Stimulated activated CD4-positive, alpha-beta T cell treated with anti-CD3 and anti-CD28 coated beads, TNF-alpha, amount 100 ng/mL, for 1 hour (primary cell): Measurements from ENCODE around the gene CDC42BPA.
"Not testable (repeated sequence)": the region's sequence is repeated elsewhere in the genome, so short reads cannot be mapped to it uniquely, and the experiment has no call there.

Experiments
- DNase-seq, 3 donors: peaks; one replicate each; pipeline ENCODE4 v3.0.0-alpha.2; 2020; ENCODE audit warnings: low read depth in 3 of 3, low spot score in 1 of 3

CDC42BPA gene

DNA sequence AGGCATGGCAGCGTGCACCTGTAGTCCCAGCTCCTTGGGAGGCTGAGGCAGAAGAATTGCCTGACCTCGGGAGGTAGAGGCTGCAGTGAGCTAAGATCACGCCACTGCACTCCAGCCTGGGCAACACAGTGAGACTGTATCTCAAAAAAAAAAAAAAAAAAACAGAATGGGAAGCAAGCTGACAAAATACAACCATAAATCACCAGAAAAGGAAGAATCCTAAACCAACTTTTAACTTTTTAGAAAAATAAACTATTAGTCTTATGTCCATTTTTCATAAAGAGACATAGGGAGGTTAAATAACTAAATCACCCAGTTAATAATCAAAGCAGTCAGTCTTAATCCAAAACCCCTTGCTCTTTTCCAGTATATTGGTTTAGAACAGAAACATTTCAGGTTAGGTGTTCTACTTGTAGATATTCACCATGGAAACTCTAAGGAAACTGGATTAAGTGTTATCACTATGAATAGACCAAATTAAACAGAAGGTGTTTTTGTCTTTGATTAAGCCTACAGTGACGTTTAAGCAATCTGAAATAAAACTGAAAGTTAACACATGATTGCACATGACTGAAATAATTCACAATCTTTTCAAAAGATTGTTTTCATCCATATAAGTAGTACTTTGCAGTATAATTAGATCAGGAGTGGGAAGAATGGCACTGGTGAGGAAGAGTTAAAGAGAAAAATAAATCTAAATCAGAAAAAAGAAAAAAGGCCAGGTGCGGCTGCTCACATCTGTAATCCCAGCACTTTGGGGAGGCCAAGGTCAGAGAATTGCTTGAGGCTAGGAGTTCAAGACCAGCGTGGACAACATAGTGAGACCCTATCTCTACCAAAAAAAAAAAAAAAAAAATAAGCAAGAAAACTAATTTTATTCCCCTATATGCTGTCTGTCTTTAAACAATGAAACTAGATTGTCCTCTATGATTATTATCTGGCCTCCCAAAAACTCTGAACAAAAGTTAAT is 9.6 kb downstream of the CDC42BPA start:
- no peak for DNase-seq

DNA sequence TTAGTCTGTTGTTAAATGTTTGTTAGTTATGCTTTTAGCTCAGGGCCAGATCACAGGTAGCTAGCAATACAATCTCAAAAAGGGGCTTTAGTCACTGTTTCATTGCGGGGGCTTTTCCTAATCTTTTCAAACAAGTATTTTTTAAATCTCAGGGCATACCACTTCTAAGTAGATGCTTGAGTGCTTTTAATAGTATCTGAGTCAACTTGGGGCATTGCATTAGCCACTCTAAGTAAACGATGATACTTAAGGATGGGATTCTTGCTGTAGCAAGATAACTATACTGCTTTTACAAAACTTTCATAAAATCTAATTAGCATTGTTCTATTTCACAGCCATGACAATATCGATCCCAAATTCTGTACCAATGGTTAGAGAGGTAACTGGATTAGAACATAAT is 11.6 kb downstream of the CDC42BPA start:
- DNase-seq, result no peak

DNA sequence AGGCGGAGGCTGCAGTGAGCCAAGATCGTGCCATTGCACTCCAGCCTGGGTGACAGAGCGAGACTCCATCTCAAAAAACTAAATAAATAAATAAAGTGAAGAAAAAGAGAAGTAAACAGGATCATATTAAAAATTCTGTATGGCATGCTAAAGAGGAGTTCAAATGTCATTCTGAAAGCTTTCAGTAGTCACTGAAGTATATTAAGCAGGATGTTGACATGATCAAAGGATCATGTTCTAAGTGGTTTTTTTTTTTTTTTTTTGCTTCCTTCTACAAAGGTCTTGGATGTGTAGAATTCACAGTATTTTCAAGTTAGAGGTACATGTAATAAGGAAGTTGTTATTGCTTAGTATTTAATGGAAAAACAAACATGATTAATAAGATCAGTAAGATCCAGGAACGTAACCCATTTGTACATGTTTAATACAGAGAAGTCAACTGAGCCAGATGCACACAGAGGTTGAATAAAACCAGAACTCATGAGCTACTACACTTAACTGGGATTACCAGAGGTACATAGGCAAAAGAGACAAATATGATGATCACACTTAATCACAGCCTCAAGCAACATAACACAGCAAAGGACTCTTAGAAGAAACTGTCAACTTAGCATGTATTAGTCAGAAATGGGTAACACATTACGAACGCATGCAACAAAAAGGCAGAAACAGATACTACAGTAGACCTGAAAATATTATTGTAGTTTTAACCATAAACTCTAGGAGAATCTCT is 12.2 kb downstream of the CDC42BPA start:
- no peak for DNase-seq

DNA sequence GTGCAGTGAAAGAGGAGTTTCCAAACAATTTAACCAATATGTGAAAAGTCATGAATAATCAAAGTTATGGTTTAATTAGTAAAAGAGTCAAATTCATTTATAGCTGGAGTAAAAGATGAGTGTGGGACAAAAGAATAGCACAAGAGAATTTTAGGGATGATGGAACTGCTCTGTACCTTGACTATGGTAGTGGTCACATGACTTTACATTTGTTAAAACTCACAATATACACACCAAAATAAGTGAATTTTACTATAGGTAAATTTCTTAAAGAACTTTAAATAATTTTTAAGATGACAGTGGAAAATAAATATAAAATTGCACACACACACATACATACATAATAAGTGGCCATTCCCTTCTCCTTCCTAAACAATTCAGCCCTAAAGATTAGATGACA is 13.6 kb downstream of the CDC42BPA start:
- DNase-seq, result no peak

DNA sequence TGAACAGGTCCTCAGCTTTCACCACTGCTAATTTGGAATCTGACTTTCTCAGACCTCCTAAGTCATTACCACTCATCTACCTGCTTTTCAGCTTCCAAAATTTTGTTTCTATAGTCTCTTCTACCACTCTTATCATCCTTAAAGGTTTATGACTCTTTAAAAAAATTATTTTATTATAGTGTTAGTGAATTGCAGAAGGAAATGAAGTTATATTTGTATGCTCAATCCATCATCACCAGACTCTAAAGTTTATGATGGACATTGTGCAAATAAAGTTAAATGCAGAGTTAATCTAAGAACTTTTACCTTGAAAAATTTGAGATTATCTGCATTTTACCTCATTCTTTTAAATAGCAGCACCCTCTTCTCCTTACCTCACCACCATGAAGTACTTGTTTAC is 14.6 kb downstream of the CDC42BPA start:
- no peak for DNase-seq

DNA sequence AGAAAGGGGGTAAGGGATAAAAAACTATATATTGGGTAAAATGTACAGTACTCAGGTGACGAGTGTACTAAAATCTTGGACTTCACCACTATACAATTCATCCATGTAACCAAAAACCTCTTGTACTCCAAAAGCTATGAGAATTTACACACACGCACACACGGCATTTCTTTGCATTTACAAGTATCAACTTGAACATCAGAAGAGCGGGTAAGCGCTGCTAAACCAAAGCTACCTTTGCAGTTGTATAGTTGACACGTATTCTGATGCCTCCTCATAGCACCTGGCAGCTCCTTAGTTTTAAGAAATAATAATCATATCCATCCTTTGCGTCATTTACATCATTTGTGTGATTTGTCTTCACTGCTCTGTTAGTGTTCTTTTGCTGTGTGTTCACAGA is 17.6 kb downstream of the CDC42BPA start:
- no peak for DNase-seq

DNA sequence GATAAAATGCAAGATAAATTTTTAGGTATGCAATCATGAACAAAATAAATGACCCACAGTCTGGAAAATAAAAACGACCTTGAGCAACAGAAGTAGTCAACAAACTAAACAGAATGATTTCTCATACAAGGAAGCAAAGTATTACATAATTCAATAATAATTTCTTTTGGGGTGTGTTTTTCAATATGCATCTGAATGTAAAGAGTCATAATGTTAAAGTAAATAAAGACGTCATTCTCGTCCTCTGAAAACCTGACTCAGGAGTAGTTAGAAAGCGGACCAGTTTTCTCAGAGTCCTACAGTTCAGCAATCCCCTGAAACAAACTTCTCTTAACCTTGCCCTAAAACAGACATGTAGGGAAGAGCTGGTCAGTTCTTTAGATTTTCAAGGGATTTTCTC is 18.6 kb downstream of the CDC42BPA start:
- no peak for DNase-seq

DNA sequence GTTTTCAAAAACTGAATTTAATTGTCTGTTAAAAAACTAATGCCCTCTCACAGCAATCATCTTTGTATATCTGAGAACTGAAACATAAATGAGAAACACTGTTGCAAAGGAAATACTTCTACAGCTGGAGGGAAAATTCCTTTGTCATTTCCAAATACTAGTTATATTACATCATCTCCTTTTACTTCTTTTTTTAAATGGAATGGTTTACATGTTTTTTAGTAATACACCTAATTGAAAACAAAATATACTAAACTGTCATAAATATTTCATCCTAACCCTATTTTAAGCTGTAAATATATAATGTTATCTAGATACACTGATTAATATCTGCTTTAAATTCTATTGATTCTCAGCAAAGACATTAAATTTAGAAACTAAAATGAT is 19.1 kb downstream of the CDC42BPA start:
- DNase-seq, result no peak

DNA sequence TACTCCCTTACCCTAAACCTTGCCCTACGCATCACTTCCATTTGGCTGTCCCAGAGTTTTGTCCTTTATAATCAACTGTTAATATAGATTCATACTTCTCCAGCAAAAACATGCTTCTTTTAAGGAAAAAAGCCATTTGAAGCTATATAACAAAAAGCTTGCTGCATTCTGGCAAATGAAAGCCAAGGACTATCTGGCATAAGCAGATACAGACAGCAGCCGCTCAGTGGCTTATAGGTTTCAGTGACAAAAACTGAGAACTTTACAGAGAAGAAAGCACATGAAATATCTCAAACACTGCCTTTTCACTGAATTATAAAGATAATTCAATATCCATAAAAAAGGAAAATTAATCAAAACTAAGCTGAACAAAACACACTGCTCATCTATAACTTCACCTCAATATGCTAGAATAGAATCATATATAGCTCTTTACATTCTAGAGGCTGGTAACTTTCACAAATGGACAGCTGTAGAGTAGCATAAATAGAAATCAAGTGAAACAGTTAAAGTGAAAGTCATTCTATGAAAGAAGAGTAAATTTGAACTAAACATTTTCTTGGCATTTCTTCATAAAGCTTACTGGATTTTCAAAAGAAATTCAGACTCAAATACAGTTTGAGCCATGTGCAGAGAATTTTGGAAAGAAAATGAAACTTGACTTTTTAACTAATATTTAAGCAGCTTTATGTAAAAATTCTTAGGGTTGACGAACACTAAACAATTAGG is 19.6 kb downstream of the CDC42BPA start:
- no peak for DNase-seq

DNA sequence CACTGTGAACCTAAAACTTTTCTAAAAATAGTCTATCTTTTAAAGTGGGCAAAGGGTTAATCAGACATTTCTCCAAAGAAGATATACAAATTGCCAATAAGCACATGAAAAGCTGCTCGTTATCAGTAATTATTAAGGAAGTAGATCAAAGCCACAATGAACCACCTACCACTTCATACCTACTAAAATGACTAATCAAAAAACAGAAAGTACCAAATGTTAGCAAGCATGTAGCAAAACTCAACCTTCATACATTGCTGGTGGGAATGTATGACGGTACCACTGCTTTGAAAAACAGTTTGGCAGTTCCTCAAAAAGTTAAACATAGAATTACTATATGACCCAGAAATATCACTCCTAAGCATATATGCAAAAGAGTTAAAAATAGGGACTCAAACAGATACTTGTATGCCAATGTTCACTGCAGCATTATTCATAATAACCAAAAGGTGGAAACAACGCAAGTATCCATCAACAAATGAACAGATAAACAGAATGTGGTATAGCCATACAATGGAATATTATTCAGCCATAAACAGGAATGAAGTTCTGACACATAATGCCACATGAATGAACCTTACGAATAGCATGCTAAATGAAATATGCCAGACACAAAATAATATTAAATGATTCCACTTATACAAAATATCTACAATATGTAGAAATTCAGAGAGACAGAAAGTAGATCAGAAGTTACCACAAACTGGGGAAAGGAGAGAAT is 21.1 kb downstream of the CDC42BPA start:
- no peak for DNase-seq

DNA sequence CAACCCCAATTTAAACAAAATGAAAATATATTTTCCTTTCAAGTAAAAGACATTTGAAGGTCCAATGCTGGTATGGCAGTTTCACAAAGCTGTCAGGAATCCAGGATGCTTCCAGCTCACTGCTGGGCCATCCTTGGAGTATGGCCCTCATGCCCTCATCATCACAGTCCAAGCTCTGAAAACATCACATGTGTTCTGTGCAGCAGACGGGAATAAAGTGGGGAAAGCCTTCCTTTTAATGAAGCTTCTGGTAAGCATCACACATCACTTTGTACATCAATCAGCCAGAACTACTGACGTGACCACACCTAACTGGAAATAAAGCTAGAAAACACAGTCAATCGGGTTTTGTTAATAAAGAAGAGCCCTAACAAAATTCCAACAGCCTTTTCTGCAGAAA is 22.7 kb downstream of the CDC42BPA start:
- DNase-seq, result no peak

DNA sequence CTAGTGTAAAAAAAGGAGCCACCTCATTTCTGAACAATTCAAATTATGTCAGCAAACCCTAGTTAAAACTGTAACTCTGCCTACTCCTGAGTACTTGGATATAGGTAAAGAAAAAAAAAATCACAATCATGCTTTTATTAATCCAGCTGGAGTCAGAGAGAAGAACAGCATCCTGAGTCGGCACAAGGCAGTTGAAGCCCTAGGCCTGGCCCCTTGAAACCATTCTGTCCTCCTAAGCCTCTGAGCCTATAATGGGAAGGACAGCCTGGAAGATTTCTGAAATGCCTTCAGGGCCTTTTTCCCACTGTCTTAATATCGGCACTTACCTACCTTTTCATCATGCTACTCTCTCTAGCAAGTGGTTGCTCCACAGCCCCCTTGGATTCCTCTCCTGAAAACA is 32.5 kb downstream of the CDC42BPA start:
- no peak for DNase-seq

DNA sequence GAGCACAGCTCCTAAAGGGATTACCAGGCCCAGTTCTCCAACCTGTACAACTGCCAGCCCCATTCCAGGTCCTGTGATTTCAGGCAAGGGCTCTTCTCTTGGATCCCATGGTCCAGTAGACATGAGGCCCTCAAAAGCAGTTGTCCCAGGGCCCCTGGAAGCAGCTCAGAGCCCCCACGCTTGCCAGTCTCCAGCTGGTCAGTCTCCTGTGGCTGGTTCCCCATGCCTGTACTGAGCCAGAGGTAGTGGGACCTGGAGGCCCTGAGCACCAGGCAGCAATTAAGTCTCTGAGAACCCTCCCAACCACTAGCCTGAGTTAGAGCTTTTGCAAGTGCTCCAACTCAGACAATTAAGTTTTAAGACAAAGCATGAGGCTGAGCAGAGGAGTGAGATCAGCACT is 36.9 kb downstream of the CDC42BPA start:
- DNase-seq, result no peak

DNA sequence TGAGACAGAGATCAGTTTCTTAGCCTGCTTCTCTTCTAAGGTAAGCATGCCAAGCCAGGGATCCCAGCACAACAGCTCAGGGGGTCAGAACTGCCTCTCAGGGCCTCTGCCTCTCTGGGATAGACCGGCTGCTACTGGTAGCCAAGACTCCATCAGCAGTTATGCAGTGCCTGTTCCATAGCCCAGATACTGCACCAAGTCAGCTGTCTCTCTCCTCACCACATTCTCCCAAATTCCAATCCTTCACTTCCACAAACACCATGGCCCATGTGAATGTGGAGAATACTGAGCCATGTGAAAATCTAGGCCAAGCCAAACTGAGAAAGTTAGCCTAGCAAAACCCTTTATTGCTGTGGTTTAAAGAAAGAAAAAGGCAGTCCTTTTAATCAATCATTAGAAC is 37.5 kb downstream of the CDC42BPA start:
- DNase-seq, result no peak

DNA sequence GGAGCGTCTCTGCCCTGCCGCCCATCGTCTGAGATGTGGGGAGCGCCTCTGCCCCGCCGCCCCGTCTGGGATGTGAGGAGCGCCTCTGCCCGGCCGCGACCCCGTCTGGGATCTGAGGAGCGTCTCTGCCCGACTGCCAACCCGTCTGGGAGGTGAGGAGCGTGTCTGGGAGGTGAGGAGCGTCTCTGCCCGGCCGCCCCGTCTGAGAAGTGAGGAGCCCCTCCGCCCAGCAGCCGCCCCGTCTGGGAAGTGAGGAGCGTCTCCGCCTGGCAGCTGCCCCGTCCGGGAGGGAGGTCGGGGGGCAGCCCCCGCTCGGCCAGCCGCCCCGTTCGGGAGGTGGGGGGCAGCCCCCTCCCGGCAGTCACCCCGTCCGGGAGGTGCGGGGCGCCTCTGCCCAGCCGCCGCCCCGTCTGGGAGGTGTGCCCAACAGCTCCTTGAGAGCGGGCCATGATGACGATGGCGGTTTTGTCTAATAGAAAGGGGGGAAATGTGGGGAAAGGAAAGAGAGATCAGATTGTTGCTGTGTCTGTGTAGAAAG is 42.1 kb downstream of the CDC42BPA start:
- not testable (repeated sequence) for DNase-seq

DNA sequence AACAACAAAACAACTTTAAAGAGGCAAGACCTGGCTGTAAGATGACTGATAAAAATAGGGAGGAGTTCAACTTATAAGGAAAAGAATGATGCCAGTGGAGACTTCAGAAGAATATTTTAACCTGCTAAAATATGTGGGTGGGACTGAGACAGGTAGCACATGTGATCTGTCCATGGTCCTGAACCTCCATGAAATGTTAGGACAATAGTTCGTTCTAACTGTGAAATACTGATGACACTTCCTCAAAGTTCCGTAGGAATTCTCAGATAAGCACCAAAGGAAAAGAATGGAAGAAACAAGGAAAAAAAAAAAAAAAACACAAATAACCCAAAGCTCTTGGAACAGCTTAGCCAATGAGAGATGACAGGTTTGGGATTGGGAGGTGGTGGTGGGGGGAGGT is 44.7 kb downstream of the CDC42BPA start:
- DNase-seq, result no peak

DNA sequence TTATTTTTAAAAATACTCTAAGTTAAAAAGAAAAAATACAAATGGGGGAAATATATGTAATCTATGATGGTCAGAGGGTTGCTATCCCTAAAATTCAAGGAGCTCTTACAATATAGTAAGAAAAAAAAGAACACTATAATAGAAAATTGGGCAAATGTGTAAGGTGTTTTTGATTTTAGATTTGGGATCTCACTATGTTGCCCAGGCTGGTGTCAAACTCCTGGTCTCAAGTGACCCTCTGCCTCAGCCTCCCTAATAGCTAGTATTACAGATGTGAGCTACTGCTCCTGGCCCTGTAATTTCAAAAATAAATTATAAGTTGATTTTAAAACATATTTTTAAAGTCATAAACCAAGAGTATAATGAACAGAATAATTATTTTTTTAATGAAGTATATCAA is 45.9 kb downstream of the CDC42BPA start:
- no peak for DNase-seq

DNA sequence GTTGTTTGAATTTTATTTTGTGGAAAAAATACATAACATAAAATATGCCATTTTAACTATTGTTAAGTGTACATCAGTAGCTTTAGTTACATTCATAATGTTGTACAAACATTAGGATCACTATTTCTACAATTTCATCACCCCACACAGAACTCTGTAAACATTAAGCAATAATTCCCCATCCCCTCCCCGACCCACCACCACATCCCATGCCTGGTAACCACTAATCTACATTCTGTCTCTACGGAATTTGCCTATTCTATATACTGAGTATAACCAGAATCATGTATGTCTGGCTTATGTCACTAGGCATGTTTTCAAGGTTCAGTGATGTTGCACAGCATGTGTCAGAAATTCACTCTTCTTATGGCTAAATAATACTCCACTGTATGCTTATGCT is 47.7 kb downstream of the CDC42BPA start:
- DNase-seq, result no peak

DNA sequence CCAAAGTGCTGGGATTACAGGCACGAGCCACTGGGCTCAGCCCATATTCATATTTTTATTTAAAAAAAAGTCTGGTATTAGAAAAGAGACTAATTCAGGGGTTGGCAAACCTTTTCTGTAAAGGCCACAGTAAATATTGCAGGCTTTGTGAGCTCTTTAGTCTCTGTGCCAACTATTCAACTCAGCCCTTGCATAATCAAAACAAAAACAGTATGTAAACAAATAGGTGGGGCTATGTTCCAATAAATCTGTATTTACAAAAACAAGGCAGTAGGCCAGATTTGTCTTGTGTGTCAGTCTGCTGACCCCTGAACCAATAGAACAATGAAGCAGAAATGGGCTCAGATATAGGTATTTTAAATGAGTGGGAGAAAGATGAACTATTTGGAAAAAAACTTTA is 49.3 kb downstream of the CDC42BPA start:
- no peak for DNase-seq

DNA sequence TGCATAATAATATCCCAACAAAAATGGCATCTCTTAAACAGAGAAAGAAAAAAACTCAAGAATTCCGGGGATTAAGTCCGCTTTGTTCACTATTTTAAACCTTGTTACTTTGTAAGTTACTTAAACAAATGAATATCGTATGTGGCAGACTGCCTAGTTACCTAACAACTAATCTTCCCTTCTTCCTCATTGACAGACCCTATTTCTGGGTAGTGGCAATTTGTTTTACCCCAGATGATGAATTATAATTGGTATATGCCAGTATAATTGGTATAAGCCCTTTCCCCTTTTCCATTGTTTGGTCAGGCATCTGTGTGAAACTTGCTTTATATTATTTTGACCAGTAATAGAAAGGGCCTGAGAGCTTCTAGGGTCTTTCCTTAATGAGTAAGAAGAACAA is 52.4 kb downstream of the CDC42BPA start:
- no peak for DNase-seq

DNA sequence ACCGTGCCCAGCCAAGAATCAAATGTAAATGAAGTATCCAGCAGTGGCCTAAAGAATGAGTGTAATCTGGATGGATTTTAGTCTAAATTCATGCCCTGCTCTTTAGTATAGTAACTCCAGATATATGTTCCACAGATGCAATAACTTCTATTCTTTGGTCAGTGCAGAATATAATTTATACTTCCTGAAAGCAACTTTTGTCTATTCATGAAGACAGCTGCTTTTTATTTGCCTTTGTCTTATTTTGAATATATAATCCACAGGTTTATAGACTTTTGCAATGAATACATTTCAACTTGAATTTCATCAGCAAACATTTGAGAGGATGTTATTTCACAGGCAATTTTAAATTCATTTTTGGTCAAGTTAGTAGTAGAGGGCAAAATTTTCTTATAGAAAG is 54.4 kb downstream of the CDC42BPA start:
- no peak for DNase-seq
